HepG2 (cell line): Measurements from ENCODE around the gene DPPA2. TPM values are rescaled to one million over a fixed set of nuclear protein-coding genes. Genes with fewer than 3 reads are reported as not detected.
A peak's percentile ranks its signal among the peaks of the same experiment; 100 is the strongest.

Experiments used
- CTCF ChIP-seq: sonication (generic); formaldehyde crosslinking; IDR thresholded peaks from 2 replicates; pipeline ENCODE4 v1.5.0; 2020; ENCODE audit warnings: mild to moderate bottlenecking, missing genetic modification reagents, moderate library complexity
- FOXA1 ChIP-seq, 2 experiments: fragments of 450-650 bp in 1 of 2; sonication (generic) in 1 of 2; formaldehyde crosslinking in 1 of 2; IDR thresholded peaks; 2 replicates each; pipeline versions ENCODE4 v1.4.0 to v1.6.1; 2016 to 2020; ENCODE audit warnings: missing genetic modification reagents in 1 of 2
- KDM2A ChIP-seq: sonication (generic); formaldehyde crosslinking; IDR thresholded peaks from 2 replicates; pipeline ENCODE4 v1.4.0; 2020; ENCODE audit warnings: low read depth, missing genetic modification reagents, borderline replicate concordance
- PHF8 ChIP-seq: sonication (generic); formaldehyde crosslinking; IDR thresholded peaks from 2 replicates; pipeline ENCODE4 v1.5.0; 2020; ENCODE audit warnings: missing genetic modification reagents
- TAF1 ChIP-seq: sonication (generic); formaldehyde crosslinking; IDR thresholded peaks from 2 replicates; pipeline ENCODE4 v1.4.0; 2020; ENCODE audit warnings: missing genetic modification reagents
- TEAD3 ChIP-seq: optimal IDR thresholded peaks from 2 replicates; pipeline ENCODE3; 2016; ENCODE audit warnings: borderline replicate concordance
- TERF1 ChIP-seq: sonication (generic); formaldehyde crosslinking; IDR thresholded peaks from 2 replicates; pipeline ENCODE4 v1.8.0; 2022; ENCODE audit warnings: mild to moderate bottlenecking, missing genetic modification reagents, moderate library complexity
- USF2 ChIP-seq, 2 experiments: sonication (generic) in 1 of 2; formaldehyde crosslinking in 1 of 2; IDR thresholded peaks; 2 replicates each; pipeline versions ENCODE4 v1.5.1 to v1.6.1; 2011 to 2020; ENCODE audit warnings: borderline replicate concordance in 1 of 2, low read depth in 1 of 2, low read length in 1 of 2, mild to moderate bottlenecking in 1 of 2, missing genetic modification reagents in 1 of 2, moderate library complexity in 1 of 2
- ZNF34 ChIP-seq: sonication (generic); formaldehyde crosslinking; IDR thresholded peaks from 2 replicates; pipeline ENCODE4 v1.4.0; 2020; ENCODE audit warnings: mild to moderate bottlenecking, missing genetic modification reagents, borderline replicate concordance
- ZNF383 ChIP-seq: sonication (generic); formaldehyde crosslinking; IDR thresholded peaks from 2 replicates; pipeline ENCODE4 v1.4.0; 2020; ENCODE audit warnings: missing genetic modification reagents, mild to moderate bottlenecking, borderline replicate concordance
- ZNF562 ChIP-seq: sonication (generic); formaldehyde crosslinking; IDR thresholded peaks from 2 replicates; pipeline ENCODE4 v1.8.0; 2022; ENCODE audit warnings: missing genetic modification reagents, borderline replicate concordance
- ZNF7 ChIP-seq: IDR thresholded peaks from 2 replicates; pipeline ENCODE4 v1.6.1; 2016; ENCODE audit warnings: missing biosample characterization, missing genetic modification reagents
- ZNF768 ChIP-seq: sonication (generic); formaldehyde crosslinking; IDR thresholded peaks from 2 replicates; pipeline ENCODE4 v1.4.0; 2020; ENCODE audit warnings: missing genetic modification reagents
- ZSCAN9 ChIP-seq: IDR thresholded peaks from 2 replicates; pipeline ENCODE4 v1.6.1; 2016; ENCODE audit warnings: borderline replicate concordance
- polyA plus RNA-seq, 8 experiments: library from polyadenylated mRNA; depleted of rRNA in 3 of 8; stranded (reverse) in 7 of 8; unstranded in 1 of 8; fragments of >200 nt; fragmentation: Illumina TruSeq in 4 of 8; extraction: Trizol in 4 of 8; gene quantifications; 2 replicates each; pipeline versions ENCODE4 v1.2.1 to v1.2.3, GENCODE V29; 2011 to 2016; ENCODE audit warnings: low read depth in 4 of 8, missing spikeins in 1 of 8, mixed read lengths in 1 of 8; ENCODE audit not compliant: insufficient read depth in 1 of 8
- total RNA-seq, 5 experiments: library from RNA; depleted of rRNA; stranded (reverse); fragments of >200 nt; fragmentation: Illumina TruSeq; extraction: Trizol; gene quantifications; 2 replicates each; pipeline ENCODE4 v1.2.3, GENCODE V29; 2016; ENCODE audit warnings: low read depth in 1 of 5
- TF ChIP-seq, protein P1 (sequence below): sonication (generic); formaldehyde crosslinking; IDR thresholded peaks from 2 replicates; pipeline ENCODE4 v1.4.0; 2020; ENCODE audit warnings: mild to moderate bottlenecking, missing genetic modification reagents
- TF ChIP-seq, protein P2 (sequence below): sonication (generic); formaldehyde crosslinking; IDR thresholded peaks from 2 replicates; pipeline ENCODE4 v1.5.0; 2020; ENCODE audit warnings: mild to moderate bottlenecking, missing genetic modification reagents, borderline replicate concordance
- TF ChIP-seq, protein P3 (sequence below): sonication (generic); formaldehyde crosslinking; IDR thresholded peaks from 2 replicates; pipeline ENCODE4 v1.9.0; 2022; ENCODE audit warnings: missing genetic modification reagents, mild to moderate bottlenecking, borderline replicate concordance
- TF ChIP-seq, protein P4 (sequence below): IDR thresholded peaks from 2 replicates; pipeline ENCODE4 v1.6.1; 2018; ENCODE audit warnings: missing genetic modification reagents

DPPA2 gene
- total and polyA plus RNA-seq, 2 of the 13 experiments (the other 11 are each of a cell fraction or from before 2014, with no cell fraction given), result not detected

- TF ChIP-seq, protein P1, sequence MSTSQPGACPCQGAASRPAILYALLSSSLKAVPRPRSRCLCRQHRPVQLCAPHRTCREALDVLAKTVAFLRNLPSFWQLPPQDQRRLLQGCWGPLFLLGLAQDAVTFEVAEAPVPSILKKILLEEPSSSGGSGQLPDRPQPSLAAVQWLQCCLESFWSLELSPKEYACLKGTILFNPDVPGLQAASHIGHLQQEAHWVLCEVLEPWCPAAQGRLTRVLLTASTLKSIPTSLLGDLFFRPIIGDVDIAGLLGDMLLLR (CRISPR knock-in tag), result no peak
- TF ChIP-seq ZNF768, result no peak
- TF ChIP-seq, protein P2, sequence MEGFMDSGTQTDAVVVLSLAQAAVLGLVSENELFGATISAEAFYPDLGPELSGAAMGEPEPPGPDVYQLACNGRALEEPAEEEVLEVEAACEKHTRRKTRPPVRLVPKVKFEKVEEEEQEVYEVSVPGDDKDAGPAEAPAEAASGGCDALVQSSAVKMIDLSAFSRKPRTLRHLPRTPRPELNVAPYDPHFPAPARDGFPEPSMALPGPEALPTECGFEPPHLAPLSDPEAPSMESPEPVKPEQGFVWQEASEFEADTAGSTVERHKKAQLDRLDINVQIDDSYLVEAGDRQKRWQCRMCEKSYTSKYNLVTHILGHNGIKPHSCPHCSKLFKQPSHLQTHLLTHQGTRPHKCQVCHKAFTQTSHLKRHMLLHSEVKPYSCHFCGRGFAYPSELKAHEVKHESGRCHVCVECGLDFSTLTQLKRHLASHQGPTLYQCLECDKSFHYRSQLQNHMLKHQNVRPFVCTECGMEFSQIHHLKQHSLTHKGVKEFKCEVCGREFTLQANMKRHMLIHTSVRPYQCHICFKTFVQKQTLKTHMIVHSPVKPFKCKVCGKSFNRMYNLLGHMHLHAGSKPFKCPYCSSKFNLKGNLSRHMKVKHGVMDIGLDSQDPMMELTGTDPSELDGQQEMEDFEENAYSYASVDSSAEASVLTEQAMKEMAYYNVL (CRISPR knock-in tag), result peak; percentile 73; the same call in 1 of the 2 replicates
- no peak for TF ChIP-seq ZNF7 (CRISPR knock-in tag)
- no peak for TF ChIP-seq ZNF562
- no peak for TF ChIP-seq ZSCAN9
- TF ChIP-seq ZNF34 (CRISPR knock-in tag), result no peak
- peak; percentile 28 for TF ChIP-seq TEAD3 (CRISPR knock-in tag)
- TF ChIP-seq KDM2A (CRISPR knock-in tag), result peak; percentile 31; the same call in 1 of the 2 replicates
- TF ChIP-seq, protein P3, sequence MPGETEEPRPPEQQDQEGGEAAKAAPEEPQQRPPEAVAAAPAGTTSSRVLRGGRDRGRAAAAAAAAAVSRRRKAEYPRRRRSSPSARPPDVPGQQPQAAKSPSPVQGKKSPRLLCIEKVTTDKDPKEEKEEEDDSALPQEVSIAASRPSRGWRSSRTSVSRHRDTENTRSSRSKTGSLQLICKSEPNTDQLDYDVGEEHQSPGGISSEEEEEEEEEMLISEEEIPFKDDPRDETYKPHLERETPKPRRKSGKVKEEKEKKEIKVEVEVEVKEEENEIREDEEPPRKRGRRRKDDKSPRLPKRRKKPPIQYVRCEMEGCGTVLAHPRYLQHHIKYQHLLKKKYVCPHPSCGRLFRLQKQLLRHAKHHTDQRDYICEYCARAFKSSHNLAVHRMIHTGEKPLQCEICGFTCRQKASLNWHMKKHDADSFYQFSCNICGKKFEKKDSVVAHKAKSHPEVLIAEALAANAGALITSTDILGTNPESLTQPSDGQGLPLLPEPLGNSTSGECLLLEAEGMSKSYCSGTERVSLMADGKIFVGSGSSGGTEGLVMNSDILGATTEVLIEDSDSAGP, result no peak
- peak; percentile 76 for TF ChIP-seq CTCF (CRISPR knock-in tag)
- TF ChIP-seq ZNF383 (CRISPR knock-in tag), result no peak
- TF ChIP-seq USF2 (IDR thresholded peaks at IDR 0.05; ENCODE audit: low read depth, low read length), result no peak
- no peak for TF ChIP-seq USF2 (CRISPR knock-in tag; IDR thresholded peaks at IDR 0.05; ENCODE audit: borderline replicate concordance)
- TF ChIP-seq PHF8, result no peak
- TF ChIP-seq, protein P4, sequence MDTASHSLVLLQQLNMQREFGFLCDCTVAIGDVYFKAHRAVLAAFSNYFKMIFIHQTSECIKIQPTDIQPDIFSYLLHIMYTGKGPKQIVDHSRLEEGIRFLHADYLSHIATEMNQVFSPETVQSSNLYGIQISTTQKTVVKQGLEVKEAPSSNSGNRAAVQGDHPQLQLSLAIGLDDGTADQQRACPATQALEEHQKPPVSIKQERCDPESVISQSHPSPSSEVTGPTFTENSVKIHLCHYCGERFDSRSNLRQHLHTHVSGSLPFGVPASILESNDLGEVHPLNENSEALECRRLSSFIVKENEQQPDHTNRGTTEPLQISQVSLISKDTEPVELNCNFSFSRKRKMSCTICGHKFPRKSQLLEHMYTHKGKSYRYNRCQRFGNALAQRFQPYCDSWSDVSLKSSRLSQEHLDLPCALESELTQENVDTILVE (CRISPR knock-in tag), result no peak
- TF ChIP-seq FOXA1 (IDR thresholded peaks at IDR 0.05), result no peak
- no peak for TF ChIP-seq FOXA1 (CRISPR knock-in tag; IDR thresholded peaks at IDR 0.05)
- TF ChIP-seq TERF1 (CRISPR knock-in tag), result no peak
- TF ChIP-seq TAF1 (CRISPR knock-in tag), result no peak
Measured at GRCh38 chr3:109275702-109276293, 40.5 kb downstream of the DPPA2 start (continued).
